ENCODE results near the gene GDPD5.
A peak's percentile ranks its signal among the peaks of the same experiment; 100 is the strongest.

GDPD5 gene

DNA sequence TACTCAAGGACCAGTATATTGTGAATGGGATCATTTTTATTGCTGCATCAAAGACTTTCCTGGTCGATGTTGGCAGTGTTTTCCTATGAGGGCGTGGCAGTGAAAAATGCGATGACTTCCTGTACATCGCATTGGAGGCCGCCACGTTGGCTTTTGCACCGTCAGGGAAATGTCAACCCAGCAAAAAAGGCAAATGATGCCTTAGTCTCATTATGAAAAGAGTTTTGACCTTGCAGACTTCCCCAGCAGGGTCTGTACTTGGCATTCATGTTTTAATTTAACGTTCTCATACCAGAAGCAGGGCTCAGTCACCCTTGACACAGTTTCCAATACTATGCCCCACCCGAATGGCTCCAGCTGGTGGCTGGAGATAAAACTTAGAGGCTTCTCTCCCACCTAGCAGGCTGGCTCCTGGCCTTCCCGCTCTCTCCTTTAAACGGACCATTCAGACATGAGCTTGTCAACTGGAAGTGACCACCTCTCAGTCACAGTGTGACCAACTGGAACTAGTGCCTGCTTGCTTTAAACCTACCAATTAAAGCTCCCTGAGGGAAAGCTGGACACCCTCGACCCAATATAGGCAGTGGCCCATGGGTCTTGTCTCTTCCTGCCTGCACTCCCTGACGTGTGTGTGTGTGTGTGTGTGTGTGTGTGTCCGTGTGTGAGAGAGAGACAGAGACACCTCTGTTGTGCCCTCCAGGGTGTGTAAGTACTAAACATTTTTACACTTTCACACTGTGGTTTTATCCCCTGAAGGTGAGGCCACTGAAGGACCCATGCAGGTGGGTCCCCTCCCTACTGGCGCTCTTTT, 8.7 kb upstream of the GDPD5 start:
- no peak for DNase-seq (ENCODE audit: low read depth)

DNA sequence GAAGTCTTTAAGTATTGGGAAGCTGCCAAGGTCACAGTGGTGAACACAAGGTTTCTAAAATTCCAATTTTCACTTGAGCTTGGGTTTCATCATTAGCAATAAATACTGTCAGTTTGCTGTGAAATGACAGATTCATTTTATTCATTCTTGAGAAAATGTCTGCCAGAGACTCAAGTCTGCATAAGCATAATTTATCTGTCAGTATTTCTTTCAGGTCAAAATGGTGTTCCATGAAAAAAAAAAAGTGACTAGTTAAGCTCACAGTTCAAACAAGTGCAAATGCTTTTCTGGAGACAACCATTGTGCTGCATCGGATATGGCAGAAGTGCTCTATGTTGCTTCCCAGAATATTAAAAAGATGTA, 8.1 kb upstream of the GDPD5 start:
- no peak for DNase-seq (ENCODE audit: low read depth)

DNA sequence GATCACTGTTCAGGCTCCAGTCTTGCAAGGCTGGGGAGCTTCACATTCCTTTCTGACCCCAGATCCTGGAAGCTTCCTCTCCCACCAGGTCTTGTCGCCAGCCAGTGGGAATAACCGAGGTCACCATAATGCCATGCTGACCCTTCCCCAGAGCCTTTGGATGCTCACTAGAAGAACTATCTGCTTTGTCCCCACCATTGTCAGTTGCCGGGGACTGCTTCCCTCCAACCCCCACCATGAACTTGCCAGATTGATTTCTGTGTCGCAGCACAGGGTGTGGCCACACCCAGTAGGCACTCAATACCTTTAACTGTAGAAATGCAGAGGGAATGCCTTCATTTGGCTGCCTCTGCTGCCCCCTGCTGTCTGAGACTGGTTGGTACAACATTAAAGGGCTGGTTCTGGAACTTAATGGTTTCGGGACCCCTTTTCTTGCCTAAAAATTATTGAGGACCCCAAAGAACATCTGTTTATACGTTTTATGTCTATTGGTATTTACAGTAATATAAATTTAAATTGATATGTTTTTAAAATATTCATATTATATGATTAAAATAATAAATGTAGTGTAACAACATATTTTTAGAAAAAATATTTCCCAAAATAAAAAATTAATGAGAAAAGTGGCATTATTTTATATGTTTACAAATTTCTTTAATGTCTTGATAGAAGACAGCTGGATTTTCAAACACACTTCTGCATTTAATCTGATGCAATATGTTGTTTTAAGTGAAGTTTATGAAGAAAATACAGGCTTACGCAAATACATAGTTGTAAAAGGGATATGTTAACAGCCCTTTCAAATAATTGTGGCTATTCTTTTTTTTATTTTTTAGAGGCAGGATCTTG, 6.7 kb upstream of the GDPD5 start:
- DNase-seq (ENCODE audit: low read depth): peak; percentile 55

DNA sequence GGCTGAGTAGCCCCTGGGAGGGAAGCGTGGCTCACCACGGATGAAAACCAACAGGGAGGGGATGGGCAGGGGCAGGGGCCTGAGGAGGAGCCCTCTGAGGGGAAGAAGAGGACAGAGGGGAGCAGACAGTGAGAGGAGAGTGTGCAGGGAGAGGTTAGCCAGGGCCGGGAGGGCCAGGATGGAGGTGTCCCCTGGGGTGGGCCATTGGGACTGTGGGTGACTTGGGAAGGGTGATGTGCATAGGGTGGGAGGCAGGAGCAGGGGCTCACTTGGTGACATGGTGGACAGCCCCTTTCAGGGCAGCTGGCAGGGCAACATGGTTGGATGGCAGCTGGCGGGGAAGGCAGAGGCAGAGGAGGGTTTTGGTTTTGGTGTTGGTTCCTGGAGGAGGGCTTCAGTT, 5.6 kb upstream of the GDPD5 start:
- no peak for DNase-seq (ENCODE audit: low read depth)

DNA sequence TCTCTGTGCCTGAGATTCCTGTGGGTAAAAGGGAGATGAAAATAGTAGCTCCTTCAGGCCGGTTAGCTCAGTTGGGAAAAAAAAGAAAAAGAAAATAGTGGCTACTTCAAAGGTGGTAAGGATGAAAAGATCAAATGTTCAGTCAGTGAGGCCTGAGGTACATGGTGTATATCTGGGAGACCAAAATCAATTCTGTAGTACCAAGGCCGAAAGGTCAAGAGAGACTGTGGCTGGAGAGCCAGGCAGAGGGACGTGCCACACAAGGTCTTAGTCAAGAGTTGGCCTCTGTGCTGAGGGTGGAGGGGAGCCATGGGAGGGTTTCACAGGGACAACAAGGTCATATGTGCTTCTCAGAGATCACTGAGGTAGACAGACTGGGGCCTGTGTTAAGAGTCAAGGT, 4.8 kb upstream of the GDPD5 start:
- DNase-seq (ENCODE audit: low read depth): no peak

DNA sequence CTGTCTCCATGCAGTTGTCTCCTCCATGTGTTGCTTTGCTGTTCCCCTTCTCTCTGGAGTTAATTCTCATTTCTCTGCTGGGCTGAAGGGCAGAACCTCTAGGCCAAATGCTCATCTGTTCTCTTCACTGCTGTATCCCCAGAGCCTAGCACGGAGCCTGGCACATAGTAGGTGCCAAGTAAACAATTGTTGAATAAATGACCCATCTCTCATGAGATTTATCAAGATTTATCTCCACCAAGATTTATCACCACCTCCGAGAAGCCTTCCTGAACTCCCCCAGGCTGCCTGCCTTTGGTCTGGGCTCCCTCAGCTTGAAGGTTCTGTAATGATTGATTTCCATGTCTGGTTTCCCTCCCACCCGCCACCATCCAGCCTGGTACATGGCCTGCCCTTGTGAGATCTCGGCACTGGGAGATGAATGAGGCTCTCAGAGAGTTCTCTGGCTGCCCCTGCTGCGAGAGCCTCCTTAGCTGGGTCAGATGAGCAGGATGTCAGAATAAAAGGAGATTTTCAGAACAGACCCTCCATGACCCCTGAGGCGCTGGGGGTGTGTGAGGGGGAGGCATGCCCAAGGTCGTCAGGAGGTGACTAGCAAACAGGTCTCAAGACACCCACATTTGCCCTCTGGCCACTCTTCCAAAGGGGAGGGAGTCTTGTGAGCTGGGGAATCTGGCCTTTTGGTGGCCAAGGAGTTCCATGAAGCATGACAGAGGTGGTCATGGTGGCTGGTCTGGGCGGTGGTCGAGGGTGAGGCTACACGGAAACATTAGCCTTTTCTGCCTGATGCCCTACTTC, 2.4 kb upstream of the GDPD5 start:
- DNase-seq (ENCODE audit: low read depth): no peak

DNA sequence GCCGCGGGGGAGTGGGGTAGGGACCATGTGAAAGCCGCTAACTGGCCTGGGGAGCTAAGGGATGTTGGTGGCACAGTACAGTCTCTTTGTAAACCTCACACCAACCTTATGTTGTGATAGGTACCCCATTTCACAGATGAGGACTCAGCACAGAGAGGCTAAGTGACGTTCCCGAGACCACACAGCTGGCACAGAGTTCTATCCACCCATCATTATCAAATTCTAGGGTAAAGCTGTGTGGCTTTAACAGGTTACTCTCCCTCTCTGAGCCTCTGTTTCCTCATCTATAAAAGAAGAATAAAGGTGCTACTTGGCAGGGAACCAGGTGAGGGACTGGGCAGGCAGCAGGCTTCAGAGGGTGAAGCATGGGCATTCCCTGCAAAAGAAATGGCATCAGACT, 1.4 kb upstream of the GDPD5 start:
- DNase-seq (ENCODE audit: low read depth): no peak

DNA sequence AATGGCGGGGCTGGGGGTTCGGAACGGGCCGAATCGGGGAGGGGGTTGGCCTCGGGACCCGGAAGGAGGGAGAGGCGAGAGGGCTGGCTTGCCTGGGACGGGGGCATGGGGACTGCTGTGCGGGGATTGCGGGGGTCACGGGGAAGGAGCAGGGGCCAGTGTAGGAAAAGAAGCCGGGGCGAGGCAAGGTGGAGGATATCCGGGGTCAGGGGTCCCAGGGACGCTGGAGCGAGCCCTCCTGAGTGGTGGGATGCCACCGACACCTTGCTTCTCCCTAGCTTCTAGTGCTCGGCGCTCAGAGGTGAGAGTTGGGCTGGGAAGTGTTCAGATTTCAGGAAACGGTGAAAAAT, 426 bp upstream of the GDPD5 start:
- DNase-seq (ENCODE audit: low read depth): no peak

DNA sequence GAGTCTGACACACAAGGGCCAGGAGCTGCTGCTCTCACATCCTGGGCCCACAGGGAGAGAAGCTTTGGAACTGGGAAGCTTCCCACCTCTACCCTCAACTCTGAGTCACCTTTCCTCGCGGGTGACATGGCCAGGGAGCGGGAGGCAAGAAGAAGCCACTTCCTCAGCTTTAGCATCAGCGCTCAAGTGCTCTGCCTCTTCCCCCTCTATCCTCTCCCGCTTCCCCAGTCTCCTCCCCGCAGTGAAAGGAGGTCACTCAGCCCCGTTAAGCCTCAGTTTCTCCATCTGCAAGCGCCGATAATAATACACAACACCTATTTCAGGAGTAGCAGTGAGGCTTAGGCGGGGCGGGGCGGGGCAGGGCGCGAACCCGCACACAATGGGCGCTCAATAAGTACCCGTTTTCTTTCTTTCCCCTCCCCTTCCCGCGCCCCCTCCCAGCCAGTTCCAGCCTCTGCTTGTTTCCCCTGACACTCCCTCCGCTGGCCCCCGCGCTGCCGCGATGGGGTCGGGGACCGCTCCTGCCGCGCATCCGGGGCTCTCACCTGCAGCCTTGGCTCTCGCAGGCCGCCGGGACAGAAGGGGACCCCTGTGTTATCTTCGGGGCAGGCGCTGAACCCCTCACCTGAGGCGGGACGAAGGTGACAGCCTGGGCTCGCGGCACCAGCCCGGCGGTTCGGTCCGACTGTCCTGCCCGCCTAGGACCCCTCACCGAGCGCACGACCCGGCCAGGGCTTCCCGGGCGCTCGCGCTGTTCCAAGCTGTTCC, 892 bp downstream of the GDPD5 start:
- DNase-seq (ENCODE audit: low read depth): no peak

DNA sequence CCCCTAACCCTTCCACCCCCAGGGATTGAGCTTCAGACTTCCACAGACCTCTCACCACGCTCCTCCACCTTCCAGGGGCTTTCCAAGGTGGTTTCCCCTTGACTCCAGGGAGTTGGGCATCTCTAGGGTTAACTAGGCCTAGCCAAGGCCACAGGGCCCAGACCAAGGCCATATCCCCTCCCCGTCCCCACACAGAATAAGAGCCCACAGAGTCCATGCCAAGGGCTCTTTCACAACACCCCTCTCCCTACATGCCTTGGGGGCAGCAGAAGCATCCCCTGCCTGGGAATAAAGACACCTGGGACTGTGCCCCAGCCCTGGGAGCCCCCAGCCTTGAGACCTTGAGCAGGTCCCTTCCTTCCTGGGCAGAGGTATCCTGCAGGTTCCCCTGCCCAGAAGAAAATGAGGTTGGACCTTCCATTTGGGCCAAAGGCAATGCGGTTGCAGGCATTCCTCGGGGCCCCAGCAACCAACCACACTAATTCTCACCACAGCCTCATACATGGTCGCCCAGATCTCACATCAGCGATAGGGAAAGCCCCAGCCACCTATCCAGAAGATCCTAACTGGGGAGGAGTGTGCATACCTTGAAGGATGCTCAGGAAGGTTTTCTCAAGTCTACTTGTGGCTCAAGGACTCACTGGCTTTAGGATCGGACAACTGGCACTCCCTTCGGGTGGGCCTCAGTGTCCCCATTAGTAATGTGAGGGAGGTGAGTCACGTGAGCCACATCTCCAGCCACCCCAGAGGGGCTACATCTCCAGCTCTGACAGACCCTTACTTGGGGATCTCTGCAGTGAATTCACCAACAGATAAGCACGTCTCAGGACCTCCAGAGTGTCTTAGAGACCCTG, 1.7 kb downstream of the GDPD5 start:
- DNase-seq (ENCODE audit: low read depth): no peak

DNA sequence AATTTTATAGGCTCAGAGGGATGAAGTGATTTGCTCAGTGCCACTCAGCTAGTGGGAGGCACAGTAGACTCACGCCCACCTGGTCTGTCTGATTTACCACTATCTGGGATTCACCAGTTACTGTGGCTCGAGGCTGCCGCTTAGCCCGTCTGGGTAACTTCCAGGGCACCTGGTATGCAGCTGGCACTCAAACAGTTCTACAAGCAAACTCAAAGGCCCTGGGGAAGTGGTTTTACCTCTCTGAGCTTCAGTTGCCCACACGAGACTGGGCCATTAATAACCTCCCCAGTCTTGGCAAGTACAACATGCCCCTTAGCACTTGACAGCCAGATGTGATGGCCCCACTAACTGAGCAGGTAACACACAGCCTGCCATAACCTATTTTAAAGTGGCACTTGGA, 2.6 kb downstream of the GDPD5 start:
- no peak for DNase-seq (ENCODE audit: low read depth)

DNA sequence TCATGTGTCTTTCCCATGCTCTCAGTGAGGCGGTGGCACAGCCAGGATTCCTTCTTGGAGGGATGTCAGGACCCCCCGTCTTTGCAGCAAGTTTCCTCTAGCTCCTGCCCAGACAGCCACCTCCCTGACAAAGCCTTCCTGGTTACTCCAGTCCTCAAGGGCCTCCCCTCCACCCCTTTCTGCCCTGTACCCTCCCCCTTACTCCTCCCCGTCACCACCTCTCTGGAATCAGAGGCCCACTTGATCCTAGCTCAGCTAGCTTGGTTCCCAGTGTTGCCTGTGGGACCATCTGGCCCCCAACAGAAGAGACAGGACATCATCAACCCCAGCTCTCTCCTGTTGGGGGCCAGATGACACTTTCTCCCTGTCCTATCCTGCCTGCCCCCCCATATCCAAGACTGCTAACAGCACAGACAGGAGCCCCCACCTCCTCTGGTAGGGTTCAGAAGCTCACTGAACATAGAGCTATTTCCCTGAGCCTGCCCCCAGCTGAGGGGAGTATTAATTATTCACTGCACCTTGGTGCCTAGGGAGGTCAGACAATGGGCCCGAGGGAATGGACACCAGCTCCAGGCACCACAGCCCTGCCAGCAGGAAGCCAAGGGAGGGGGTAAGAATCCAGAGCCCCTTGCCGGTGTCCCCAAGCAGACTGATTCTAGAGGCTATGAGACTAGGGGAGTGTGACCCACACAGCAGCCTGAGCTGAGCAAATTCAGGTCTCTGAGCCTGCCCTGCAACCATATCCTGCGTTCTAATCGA, 3.3 kb downstream of the GDPD5 start:
- DNase-seq (ENCODE audit: low read depth): no peak

DNA sequence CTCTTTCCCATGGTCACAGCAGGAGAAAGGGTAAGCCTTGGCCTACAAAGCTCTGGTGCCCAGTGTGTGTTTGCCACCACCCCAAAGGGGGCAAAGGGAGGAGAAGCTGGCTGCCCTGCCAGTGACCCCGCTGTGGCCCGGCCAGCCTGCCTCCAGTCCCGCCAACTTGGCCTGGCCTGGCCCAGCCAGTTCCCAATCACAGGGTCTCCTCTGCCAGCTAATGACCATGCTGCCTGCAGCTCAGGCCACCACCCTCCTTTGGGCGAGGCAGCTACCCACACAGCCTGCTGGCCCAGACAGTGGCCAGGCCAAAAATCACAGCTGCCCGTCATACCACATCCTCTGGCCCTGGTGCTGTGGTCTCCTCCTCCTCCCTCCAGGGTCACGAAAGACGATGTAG, 5.1 kb downstream of the GDPD5 start:
- DNase-seq (ENCODE audit: low read depth): no peak

DNA sequence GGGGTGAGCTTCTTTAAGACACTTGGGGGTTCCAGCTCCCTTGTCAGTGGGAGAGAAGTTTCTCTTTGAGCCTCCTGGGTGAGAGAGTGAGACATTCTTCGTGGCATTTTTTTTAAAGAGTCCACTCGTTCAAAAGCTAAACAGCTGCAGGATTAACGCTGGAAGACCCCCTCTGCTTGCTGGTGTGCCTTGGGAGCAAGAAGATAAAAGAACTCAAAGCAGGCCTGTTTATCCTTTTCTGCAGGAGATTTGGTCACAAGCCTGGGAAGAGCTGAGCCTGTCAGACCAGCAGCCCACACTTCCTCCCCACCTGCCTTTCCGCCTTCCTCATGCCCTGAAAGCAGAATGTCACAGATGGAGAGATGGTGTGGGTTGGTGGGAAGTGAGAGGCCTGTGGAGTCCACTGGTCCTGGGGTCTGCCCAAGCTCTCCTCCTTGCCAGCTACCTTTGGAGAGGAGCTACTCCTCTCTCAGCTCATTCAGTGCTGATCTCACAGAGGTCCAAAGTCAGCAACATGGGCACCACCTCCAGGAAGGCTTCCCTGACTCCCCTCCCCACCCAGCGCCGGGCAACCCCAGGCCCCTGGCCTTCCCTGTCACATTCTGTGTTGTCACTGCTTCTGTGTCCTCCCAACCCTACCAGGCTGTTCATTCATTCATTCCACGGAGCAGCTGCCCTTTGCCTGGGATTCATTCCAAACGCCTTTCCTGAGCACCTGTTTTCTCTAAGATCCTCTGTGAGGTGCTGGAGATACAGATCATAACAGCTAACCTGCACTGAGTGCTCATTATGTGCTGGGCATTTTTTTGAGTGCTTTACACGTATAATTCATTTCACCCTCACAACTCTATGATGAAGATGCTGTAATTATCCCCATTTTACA, 6.7 kb downstream of the GDPD5 start:
- no peak for DNase-seq (ENCODE audit: low read depth)

DNA sequence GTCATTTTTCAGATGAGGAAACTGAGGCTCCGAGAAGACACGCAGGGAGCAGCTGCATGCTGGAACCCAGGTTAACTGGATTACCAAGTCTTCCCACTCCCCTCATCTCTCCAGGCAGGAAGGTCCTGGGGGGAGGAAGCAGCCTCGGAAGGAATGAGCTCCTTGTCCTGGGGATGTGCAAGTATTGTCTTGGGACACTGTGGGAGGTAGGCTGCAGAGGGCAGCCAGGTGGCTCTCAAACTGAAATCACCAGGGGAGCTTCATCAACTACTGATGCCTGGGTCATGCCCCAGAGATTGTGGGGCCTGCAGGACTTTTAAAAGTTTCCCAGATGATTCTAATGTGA, 7.6 kb downstream of the GDPD5 start:
- no peak for DNase-seq (ENCODE audit: low read depth)

DNA sequence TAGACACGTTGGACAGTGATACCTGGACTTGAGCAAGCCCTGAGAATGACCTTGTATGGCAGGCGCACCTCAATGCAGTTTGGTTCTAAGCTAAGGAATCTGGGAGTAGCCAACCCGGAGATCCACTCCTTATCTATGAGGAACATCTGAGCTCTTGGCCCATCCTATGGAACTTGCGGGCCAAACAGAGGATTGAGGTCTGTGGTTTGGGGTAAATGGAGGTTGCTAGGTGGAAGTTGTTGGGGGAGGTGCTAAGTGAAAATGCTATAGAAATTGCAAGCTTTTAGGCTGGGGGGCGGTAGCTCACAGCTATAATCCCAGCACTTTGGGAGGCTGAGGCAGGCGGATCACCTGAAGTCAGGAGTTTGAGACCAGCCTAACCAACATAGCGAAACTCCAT, 8.9 kb downstream of the GDPD5 start:
- no peak for DNase-seq (ENCODE audit: low read depth)

DNA sequence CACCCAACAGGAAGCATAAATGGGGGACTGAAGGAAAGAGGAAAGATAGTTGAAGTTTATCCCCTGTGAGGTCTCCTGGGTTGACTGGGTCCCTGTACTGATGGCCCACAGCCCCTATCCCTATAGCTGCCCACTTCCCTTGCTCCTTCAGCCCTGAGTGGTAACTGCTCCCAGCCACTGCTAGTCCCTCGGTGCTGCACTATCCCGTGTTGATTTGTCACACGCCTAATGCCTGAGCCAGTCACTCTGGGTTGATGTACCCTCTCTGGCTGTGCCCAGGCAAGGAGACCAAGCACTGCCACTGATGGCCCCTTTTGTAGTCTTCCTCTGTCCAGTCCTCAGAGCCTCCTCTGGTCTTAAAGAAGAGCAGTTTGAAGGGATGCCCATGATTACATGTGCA, 9.6 kb downstream of the GDPD5 start:
- no peak for DNase-seq (ENCODE audit: low read depth)

DNA sequence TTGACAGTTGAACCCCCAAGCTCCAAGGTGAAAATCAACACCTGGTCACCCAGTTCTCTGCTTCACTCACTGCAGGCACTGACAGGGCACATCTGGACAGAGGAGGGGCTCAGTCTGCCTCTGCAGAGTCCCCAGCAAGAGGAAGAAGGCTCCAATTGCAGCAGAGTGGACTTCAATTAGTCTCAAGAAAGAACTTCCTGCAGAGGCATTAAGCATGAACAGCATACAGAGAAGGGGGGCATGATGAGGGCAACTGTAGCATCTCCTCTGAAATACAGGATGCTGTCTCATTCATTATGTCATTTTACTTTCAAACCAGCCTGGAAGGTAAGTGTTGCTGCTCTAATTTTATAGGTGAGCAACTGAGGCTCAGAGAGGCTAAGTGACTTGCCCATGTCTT, 11.1 kb downstream of the GDPD5 start:
- DNase-seq (ENCODE audit: low read depth): no peak

DNA sequence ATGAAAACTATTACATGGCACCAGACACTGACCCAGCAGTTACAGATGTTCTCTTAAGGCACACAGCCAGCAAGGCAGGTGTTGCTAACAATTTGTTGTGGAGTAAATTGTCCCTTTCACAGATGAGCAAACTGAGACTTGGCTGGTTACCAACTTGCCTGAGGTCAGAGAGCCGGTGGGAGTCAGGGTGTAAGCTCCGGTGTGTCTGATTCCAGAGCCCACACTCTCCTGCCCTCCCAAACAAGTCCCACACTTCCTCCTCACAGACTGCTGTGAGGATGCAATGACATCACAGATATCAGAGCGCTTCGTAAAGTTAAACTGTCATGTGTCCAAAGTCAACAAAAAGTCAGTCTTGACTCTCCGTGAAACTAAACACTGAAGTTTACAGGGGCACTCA, 12.5 kb downstream of the GDPD5 start:
- no peak for DNase-seq (ENCODE audit: low read depth)

DNA sequence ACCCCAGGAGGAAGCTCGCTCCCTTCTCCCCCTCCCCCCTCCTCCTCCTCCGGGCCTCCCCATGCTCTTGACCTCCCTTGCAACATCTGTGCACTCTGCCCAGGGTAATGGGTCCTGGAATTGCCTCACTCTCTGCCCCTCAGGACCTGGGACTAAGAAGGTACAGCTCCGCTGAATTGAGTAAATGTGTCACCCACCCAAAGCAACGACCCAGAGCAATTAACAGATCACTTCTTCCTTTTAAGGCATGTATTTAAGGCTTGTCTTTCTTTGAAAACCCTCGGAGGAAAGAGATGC, 15.1 kb downstream of the GDPD5 start:
- DNase-seq (ENCODE audit: low read depth): no peak
